Left ventricle myocardium inferior (tissue), 1 donor: ENCODE measurements around the gene RAB6B. TPM values are rescaled to one million over a fixed set of nuclear protein-coding genes. Genes with fewer than 3 reads are reported as not detected.

Experiments
- DNase-seq: peaks from one replicate; pipeline ENCODE4 v3.0.0-alpha.2; 2020
- H3K27ac ChIP-seq: fragments of 200-600 bp; replicated peaks from 2 replicates; pipeline ENCODE4 v1.8.0; 2021
- H3K27me3 ChIP-seq: fragments of 200-600 bp; 2 replicates; pipeline ENCODE4 v1.8.0; 2021; ENCODE audit warnings: low read depth
- H3K36me3 ChIP-seq: fragments of 200-600 bp; 2 replicates; pipeline ENCODE4 v1.8.0; 2021
- H3K4me1 ChIP-seq: fragments of 200-600 bp; 2 replicates; pipeline ENCODE4 v1.8.0; 2021
- H3K4me3 ChIP-seq: fragments of 200-600 bp; 2 replicates; pipeline ENCODE4 v1.8.0; 2021; ENCODE audit warnings: mild to moderate bottlenecking, moderate library complexity
- H3K9me3 ChIP-seq: fragments of 200-600 bp; replicated peaks from 2 replicates; pipeline ENCODE4 v1.8.0; 2021
- intact Hi-C: fragments of 100-400 bp; cut with micrococcal nuclease; formaldehyde crosslinking; loops from one replicate; pipeline ENCODE4 v1.11.0; 2022
- total RNA-seq: library from RNA; stranded (reverse); fragmentation: NEBNext Ultra II Directional; extraction: Animal tissue kit (Norgen Biotek cat#: 25700); gene quantifications from one replicate; pipeline ENCODE4 v1.2.1, GENCODE V29; 2021
- TF ChIP-seq, protein P1 (sequence below): fragments of 200-600 bp; IDR thresholded peaks from 2 replicates; pipeline ENCODE4 v1.8.0; 2021; ENCODE audit warnings: antibody characterized with exemption, mild to moderate bottlenecking, borderline replicate concordance
- donor health status: DM: no; HTN: yes; CAD: no; lungs with severe emphysema.

The RAB6B gene
- total RNA-seq, 1 donor from 2014 or later, result 59.1 TPM

DNA sequence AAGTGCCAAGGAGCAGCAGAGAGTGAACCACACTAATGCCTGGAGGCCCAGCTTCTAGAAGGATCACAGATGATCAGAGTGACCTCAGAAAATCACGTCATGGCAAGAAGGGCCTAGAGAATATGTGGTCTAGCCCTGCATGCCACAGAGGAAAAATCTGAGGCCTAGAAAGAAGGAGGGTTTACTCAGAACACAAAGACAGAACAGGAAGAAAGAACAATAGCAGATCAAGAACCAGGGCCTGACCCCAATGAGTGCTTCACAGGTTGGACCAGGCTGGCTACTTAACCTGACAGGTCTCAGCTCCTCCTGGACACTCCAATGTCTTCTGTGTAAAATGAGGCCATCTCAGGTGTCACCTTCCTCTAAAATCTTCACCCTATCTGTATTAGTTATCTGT is 14.2 kb downstream of the RAB6B start:
- H3K36me3 ChIP-seq, result peaks cover 5% of the 10 kb centered on the region
- intact Hi-C loops, result no loop called here
- H3K4me1 ChIP-seq, result peaks cover 26% of the 10 kb centered on the region
- H3K27me3 ChIP-seq, result no peaks in the 10 kb centered on the region
- no peak overlapping the region for H3K27ac ChIP-seq
- no peak overlapping the region for H3K4me3 ChIP-seq
- peaks cover 20% of the 10 kb centered on the region for H3K9me3 ChIP-seq
- TF ChIP-seq, protein P1, sequence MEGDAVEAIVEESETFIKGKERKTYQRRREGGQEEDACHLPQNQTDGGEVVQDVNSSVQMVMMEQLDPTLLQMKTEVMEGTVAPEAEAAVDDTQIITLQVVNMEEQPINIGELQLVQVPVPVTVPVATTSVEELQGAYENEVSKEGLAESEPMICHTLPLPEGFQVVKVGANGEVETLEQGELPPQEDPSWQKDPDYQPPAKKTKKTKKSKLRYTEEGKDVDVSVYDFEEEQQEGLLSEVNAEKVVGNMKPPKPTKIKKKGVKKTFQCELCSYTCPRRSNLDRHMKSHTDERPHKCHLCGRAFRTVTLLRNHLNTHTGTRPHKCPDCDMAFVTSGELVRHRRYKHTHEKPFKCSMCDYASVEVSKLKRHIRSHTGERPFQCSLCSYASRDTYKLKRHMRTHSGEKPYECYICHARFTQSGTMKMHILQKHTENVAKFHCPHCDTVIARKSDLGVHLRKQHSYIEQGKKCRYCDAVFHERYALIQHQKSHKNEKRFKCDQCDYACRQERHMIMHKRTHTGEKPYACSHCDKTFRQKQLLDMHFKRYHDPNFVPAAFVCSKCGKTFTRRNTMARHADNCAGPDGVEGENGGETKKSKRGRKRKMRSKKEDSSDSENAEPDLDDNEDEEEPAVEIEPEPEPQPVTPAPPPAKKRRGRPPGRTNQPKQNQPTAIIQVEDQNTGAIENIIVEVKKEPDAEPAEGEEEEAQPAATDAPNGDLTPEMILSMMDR, result no peak
- no peak for DNase-seq

DNA sequence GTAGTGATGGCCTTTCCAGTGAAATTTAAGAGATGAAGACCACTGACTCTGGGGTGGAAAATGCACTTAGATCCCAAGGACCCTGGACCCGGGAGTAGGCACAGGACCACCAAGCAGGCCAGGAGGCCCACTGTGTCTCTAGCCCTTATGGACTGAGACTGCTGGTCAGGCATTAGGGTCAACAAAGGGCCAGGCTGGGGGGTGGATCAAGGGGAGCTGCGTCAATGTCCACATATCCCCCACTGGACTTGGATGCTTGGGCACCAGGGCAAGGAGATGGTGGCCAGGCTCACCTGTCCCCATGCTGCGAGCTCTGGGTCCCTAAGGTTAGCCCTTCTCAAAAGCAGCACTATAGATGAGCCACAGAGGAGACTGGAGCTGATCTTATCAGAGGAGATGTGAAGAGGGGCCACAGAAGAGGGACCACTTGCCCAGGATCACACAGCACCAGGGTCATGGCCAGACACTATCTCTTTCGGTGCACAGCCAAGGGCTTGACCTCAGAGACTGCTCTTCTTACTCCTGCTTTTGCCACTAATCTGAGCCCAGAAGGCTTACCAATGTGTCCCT is 14.7 kb downstream of the RAB6B start:
- TF ChIP-seq, protein P1, result no peak
- Histone ChIP-seq H3K36me3 (peaks cover 5% of the 10 kb centered on the region), H3K9me3 (peaks cover 20% of the 10 kb centered on the region), H3K27ac (no peak overlapping the region), H3K4me3 (no peak overlapping the region), H3K4me1 (peaks cover 26% of the 10 kb centered on the region), H3K27me3 (no peaks in the 10 kb centered on the region)
- DNase-seq, result no peak
- intact Hi-C loops, result no loop called here

DNA sequence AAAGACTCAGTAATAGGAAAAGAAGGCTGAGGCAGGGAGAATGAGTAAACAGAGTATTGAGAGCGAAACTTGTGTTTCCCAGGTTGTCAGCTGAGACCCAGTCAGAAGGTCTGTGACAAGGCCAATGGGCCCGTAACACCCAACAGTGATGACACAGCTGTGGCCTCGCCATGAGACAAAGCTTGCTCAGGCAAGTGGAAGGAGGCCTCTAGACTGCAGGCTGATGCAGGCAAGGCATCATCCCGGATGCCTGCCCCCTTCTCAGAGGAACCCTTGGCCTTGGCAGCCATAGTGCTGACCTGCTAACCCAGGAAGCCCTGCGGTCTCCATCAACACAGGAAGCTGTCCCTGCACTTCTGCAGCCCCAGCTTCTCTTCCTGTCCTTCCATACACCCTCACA is 15.4 kb downstream of the RAB6B start:
- intact Hi-C loops, result no loop called here
- Histone ChIP-seq H3K9me3 (peaks cover 20% of the 10 kb centered on the region), H3K27me3 (no peaks in the 10 kb centered on the region)

DNA sequence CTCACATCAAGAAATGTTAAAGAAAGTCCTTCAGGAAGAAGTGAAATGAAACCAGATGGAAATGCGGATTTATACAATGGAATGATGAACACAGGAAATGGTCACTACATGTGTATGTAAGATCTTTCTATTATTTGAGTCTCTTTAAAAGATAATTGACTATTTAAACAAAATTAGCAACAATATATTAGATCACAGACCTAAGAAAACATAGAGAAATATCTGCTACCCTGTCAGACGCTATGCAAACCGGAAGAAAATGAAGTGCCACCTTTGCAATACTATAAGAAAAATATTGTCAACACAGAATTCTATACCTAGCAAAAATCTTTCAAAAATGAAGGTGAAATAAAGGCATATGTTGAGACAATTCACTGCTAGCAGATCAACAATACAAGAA is 17.2 kb downstream of the RAB6B start:
- Histone ChIP-seq H3K36me3 (peaks cover 5% of the 10 kb centered on the region), H3K9me3 (peaks cover 20% of the 10 kb centered on the region), H3K27ac (no peak overlapping the region), H3K27me3 (no peaks in the 10 kb centered on the region), H3K4me1 (peaks cover 19% of the 10 kb centered on the region), H3K4me3 (no peak overlapping the region)
- intact Hi-C loops, result no loop called here
- TF ChIP-seq, protein P1, result no peak
- no peak for DNase-seq

More for the DNA sequence above, 15.4 kb downstream of the RAB6B start:
- no peak overlapping the region for H3K27ac ChIP-seq
- H3K4me3 ChIP-seq, result no peak overlapping the region
- peaks cover 5% of the 10 kb centered on the region for H3K36me3 ChIP-seq
- TF ChIP-seq, protein P1, result no peak
- no peak for DNase-seq
- peaks cover 26% of the 10 kb centered on the region for H3K4me1 ChIP-seq

DNA sequence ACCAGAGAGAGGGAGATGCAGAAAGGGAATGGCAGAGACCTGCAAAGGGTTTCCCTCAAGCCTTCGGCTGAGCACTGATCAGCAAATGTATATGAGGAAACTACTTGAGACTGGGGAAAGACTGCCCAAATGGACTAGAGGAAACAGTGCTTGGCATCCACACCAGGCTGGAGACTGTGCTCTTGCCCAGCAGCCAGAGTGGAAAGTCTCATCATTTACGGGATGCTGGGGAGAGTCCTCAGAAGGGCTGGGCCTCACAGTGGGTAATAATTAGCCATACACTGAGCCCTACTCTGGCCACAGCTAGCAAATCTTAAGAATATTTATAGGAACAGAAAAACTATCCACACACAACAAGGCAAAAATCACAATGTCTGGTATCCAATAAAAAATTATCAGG is 18.5 kb downstream of the RAB6B start:
- Histone ChIP-seq H3K27me3 (no peaks in the 10 kb centered on the region), H3K4me3 (no peak overlapping the region), H3K36me3 (peaks cover 4% of the 10 kb centered on the region), H3K4me1 (peaks cover 11% of the 10 kb centered on the region), H3K9me3 (peaks cover 20% of the 10 kb centered on the region), H3K27ac (no peak overlapping the region)
- DNase-seq, result no peak
- TF ChIP-seq, protein P1, result no peak
- intact Hi-C loops, result no loop called here
